MM.1S (cell line): ENCODE results near the gene WDR88.

Experiments used
- DNase-seq: peaks from one replicate; pipeline ENCODE4 v3.0.0-alpha.2; 2015
- H2AFZ ChIP-seq: fragments of 300-600 bp; sonication (generic); 2 replicates; pipeline ENCODE4 v1.6.0; 2016; ENCODE audit warnings: antibody characterized with exemption, low read length
- H3F3A ChIP-seq: fragments of 300-600 bp; sonication (generic); 2 replicates; pipeline ENCODE4 v1.6.1; 2016; ENCODE audit warnings: mild to moderate bottlenecking, antibody characterized with exemption, low read length, moderate library complexity, mixed read lengths; ENCODE audit not compliant: insufficient read depth
- H3K27ac ChIP-seq: fragments of 300-600 bp; sonication (generic); 2 replicates; pipeline ENCODE4 v1.5.1; 2016; ENCODE audit warnings: mild to moderate bottlenecking, low read length
- H3K27me3 ChIP-seq: fragments of 300-600 bp; sonication (generic); replicated peaks from 2 replicates; pipeline ENCODE4 v1.6.0; 2016; ENCODE audit warnings: low read length; ENCODE audit not compliant: insufficient read depth
- H3K36me3 ChIP-seq: fragments of 300-600 bp; sonication (generic); replicated peaks from 2 replicates; pipeline ENCODE4 v1.6.1; 2016; ENCODE audit warnings: mild to moderate bottlenecking, low read length, mixed read lengths; ENCODE audit not compliant: insufficient read depth
- H3K4me1 ChIP-seq: fragments of 300-600 bp; sonication (generic); 2 replicates; pipeline ENCODE4 v1.6.1; 2016; ENCODE audit warnings: low read length, mixed read lengths
- H3K4me2 ChIP-seq: fragments of 300-600 bp; sonication (generic); 2 replicates; pipeline ENCODE4 v1.6.0; 2016; ENCODE audit warnings: low read depth, low read length
- H3K4me3 ChIP-seq: fragments of 300-600 bp; sonication (generic); 2 replicates; pipeline ENCODE4 v1.5.1; 2016; ENCODE audit warnings: low read length, mixed read lengths
- H3K79me2 ChIP-seq: fragments of 300-600 bp; sonication (generic); 2 replicates; pipeline ENCODE4 v1.6.1; 2016; ENCODE audit warnings: mixed run types, low read length, mixed read lengths
- H3K9ac ChIP-seq: fragments of 300-600 bp; sonication (generic); 2 replicates; pipeline ENCODE4 v1.6.1; 2016; ENCODE audit warnings: low read length, mixed read lengths
- H3K9me2 ChIP-seq: fragments of 300-600 bp; sonication (generic); replicated peaks from 2 replicates; pipeline ENCODE4 v1.6.1; 2016; ENCODE audit warnings: mild to moderate bottlenecking, low read length, mixed read lengths; ENCODE audit not compliant: insufficient read depth
- H3K9me3 ChIP-seq: fragments of 300-600 bp; sonication (generic); replicated peaks from 2 replicates; pipeline ENCODE4 v1.6.1; 2016; ENCODE audit warnings: mild to moderate bottlenecking, low read length, mixed read lengths; ENCODE audit not compliant: insufficient read depth
- H4K20me1 ChIP-seq: fragments of 300-600 bp; sonication (generic); 2 replicates; pipeline ENCODE4 v1.6.1; 2016; ENCODE audit warnings: mild to moderate bottlenecking, low read length, moderate library complexity, mixed read lengths; ENCODE audit not compliant: insufficient read depth
- EZH2 ChIP-seq: fragments of 300-600 bp; sonication (generic); optimal IDR thresholded peaks from 2 replicates; pipeline ENCODE3; 2017; ENCODE audit warnings: low read depth, mild to moderate bottlenecking, antibody characterized with exemption, low read length, mixed read lengths
- EZH2phosphoT487 ChIP-seq: fragments of 300-600 bp; sonication (generic); IDR thresholded peaks from 2 replicates; pipeline ENCODE4 v1.6.1; 2018; ENCODE audit warnings: antibody characterized with exemption, low read length
- TF ChIP-seq, protein P1 (sequence below): fragments of 300-600 bp; sonication (generic); IDR thresholded peaks from 2 replicates; pipeline ENCODE4 v1.5.1; 2016; ENCODE audit warnings: antibody characterized with exemption, low read length, mixed read lengths

Gene WDR88

DNA sequence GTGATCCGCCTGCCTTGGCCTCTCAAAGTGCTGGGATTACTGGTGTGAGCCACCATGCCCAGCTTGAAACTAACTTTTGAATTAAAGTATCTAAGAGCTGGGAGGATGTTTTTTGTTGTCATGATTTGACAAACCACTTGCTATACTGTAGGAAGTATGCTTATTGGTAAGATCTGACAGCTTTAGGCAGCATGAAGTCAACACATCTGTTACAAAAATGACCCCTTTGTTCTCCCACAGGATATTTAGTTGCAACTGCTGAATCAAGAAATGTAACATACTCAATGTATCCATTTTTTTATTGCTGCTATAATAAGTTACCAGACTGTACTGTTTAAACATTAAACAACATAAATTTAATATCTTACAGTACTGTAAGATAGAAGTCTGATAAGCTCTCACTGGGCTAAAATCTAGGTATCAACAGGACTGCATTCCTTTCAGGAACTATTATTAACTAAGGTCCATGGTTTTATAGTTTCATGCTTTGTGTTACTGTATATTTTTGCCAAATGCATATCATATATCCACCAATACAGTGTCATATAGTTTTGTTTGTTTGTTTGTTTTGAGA is 39.4 kb downstream of the WDR88 start:
- no peaks in the 10 kb centered on the region for H3K36me3 ChIP-seq
- no peak overlapping the region for H3K9ac ChIP-seq
- no peaks in the 10 kb centered on the region for H3K9me3 ChIP-seq
- no peak for DNase-seq
- no peak overlapping the region for H3K4me3 ChIP-seq
- H4K20me1 ChIP-seq: no peaks in the 10 kb centered on the region
- H3K9me2 ChIP-seq: no peaks in the 10 kb centered on the region
- H3F3A ChIP-seq: no peaks in the 10 kb centered on the region
- TF ChIP-seq EZH2 (no peak), EZH2phosphoT487 (no peak)
- TF ChIP-seq, protein P1, sequence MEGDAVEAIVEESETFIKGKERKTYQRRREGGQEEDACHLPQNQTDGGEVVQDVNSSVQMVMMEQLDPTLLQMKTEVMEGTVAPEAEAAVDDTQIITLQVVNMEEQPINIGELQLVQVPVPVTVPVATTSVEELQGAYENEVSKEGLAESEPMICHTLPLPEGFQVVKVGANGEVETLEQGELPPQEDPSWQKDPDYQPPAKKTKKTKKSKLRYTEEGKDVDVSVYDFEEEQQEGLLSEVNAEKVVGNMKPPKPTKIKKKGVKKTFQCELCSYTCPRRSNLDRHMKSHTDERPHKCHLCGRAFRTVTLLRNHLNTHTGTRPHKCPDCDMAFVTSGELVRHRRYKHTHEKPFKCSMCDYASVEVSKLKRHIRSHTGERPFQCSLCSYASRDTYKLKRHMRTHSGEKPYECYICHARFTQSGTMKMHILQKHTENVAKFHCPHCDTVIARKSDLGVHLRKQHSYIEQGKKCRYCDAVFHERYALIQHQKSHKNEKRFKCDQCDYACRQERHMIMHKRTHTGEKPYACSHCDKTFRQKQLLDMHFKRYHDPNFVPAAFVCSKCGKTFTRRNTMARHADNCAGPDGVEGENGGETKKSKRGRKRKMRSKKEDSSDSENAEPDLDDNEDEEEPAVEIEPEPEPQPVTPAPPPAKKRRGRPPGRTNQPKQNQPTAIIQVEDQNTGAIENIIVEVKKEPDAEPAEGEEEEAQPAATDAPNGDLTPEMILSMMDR: no peak
- H3K27me3 ChIP-seq: no peaks in the 10 kb centered on the region
- peaks cover 4% of the 10 kb centered on the region; the same call in 1 of the 2 replicates for H3K4me1 ChIP-seq
- no peak overlapping the region for H3K4me2 ChIP-seq
- H3K79me2 ChIP-seq: no peaks in the 10 kb centered on the region
- H3K27ac ChIP-seq: no peak overlapping the region
- H2AFZ ChIP-seq: no peak overlapping the region

DNA sequence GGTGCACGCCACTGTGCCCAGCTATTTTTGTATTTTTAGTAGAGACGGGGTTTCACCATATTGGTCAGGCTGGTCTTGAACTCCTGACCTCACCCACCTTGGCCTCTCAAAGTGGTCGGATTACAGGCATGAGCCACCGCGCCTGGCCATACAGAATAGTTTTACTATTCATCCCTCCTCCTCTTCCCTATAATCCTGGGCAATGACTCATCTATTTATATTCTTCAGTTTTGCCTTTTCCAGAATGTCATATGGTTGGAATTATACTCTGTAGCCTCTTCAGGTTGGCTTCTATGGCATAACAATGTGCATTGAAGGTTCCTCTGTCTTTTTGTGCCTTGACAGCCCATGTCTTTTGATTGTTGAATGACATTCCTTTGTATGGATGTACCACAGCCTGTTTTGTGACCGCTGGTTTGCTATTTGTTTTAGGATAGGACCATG is 40.0 kb downstream of the WDR88 start:
- Histone ChIP-seq H3K9me3 (no peaks in the 10 kb centered on the region), H3K9me2 (no peaks in the 10 kb centered on the region), H3K4me1 (peaks cover 4% of the 10 kb centered on the region; the same call in 1 of the 2 replicates), H2AFZ (no peak overlapping the region), H3K9ac (no peak overlapping the region), H3K4me2 (no peak overlapping the region), H3K36me3 (no peaks in the 10 kb centered on the region), H4K20me1 (no peaks in the 10 kb centered on the region), H3K4me3 (no peak overlapping the region), H3K27ac (no peak overlapping the region), H3K79me2 (no peaks in the 10 kb centered on the region), H3F3A (no peaks in the 10 kb centered on the region), H3K27me3 (no peaks in the 10 kb centered on the region)
- DNase-seq: no peak
- TF ChIP-seq EZH2phosphoT487 (no peak), EZH2 (no peak)
- TF ChIP-seq, protein P1: no peak

DNA sequence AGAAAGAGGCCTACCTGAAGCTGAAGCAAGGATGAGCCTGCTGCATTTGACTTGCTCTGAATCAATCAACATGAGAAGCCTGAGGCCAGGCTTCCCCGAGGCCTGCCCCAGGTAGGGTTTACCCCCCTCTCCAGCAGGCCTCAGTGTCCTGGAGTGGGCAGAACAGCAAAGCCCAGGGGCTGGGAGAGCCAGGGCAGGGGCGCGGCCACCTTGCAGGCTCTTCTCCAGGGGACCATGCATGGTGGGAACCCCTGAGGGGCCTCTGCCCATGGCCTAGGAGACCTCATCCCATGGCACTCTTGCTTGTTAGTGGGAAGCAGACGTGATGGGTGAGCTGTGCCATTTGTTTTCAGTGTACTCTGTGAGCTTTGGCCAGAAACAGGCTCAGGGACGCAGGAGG is 42.3 kb downstream of the WDR88 start:
- H3K9me3 ChIP-seq: no peaks in the 10 kb centered on the region
- H3K79me2 ChIP-seq: no peaks in the 10 kb centered on the region
- no peak overlapping the region for H3K4me3 ChIP-seq
- H3K4me1 ChIP-seq: peaks cover 7% of the 10 kb centered on the region; the same call in 1 of the 2 replicates
- H3K27me3 ChIP-seq: no peaks in the 10 kb centered on the region
- no peaks in the 10 kb centered on the region for H3K9me2 ChIP-seq
- no peak overlapping the region for H3K9ac ChIP-seq
- H4K20me1 ChIP-seq: no peaks in the 10 kb centered on the region
- H3K36me3 ChIP-seq: no peaks in the 10 kb centered on the region
- no peak overlapping the region for H3K27ac ChIP-seq
- TF ChIP-seq EZH2 (no peak), EZH2phosphoT487 (no peak)
- TF ChIP-seq, protein P1: no peak
- peaks cover 10% of the 10 kb centered on the region for H3F3A ChIP-seq
- H2AFZ ChIP-seq: no peak overlapping the region
- DNase-seq: no peak
- no peak overlapping the region for H3K4me2 ChIP-seq
